HG02623 (cell line): Measurements from ENCODE around the gene MSI2.
"Not testable (repeated sequence)": the region's sequence is repeated elsewhere in the genome, so short reads cannot be mapped to it uniquely, and the experiment has no call there.

Experiments used
- ATAC-seq: cut with Tn5 transposase; IDR thresholded peaks from one replicate; pipeline ENCODE4 v1.9.1; 2021; ENCODE audit warnings: moderate library complexity; ENCODE audit not compliant: unreplicated experiment

MSI2 gene

GRCh38 chr17:57490890-57491289, 234.6 kb downstream of the MSI2 start:
- no peak for ATAC-seq

GRCh38 chr17:57493171-57493570, 236.8 kb downstream of the MSI2 start:
- no peak for ATAC-seq

GRCh38 chr17:57493625-57494024, 237.3 kb downstream of the MSI2 start:
- no peak for ATAC-seq

GRCh38 chr17:57494443-57494842, 238.1 kb downstream of the MSI2 start:
- ATAC-seq = no peak

- no peak for ATAC-seq
Measured at GRCh38 chr17:57495771-57496170, 239.4 kb downstream of the MSI2 start.

- ATAC-seq = no peak
Measured at GRCh38 chr17:57496382-57496781, 240.1 kb downstream of the MSI2 start.

- no peak for ATAC-seq
Measured at GRCh38 chr17:57498443-57498842, 242.1 kb downstream of the MSI2 start.

- not testable (repeated sequence) for ATAC-seq
Measured at GRCh38 chr17:57499221-57499620, 242.9 kb downstream of the MSI2 start.

- ATAC-seq = no peak
Measured at GRCh38 chr17:57499648-57500049, 243.3 kb downstream of the MSI2 start.

- no peak for ATAC-seq
Measured at GRCh38 chr17:57501016-57501415, 244.7 kb downstream of the MSI2 start.

- no peak for ATAC-seq
Measured at GRCh38 chr17:57502022-57502421, 245.7 kb downstream of the MSI2 start.

- no peak for ATAC-seq
Measured at GRCh38 chr17:57502811-57503241, 246.5 kb downstream of the MSI2 start.

- ATAC-seq = no peak
Measured at GRCh38 chr17:57504208-57504607, 247.9 kb downstream of the MSI2 start.

- ATAC-seq = no peak
Measured at GRCh38 chr17:57505841-57506773, 249.8 kb downstream of the MSI2 start.

GRCh38 chr17:57506774-57507127, 250.4 kb downstream of the MSI2 start:
- no peak for ATAC-seq

- no peak for ATAC-seq
Measured at GRCh38 chr17:57507828-57508227, 251.5 kb downstream of the MSI2 start.

GRCh38 chr17:57508671-57509070, 252.3 kb downstream of the MSI2 start:
- ATAC-seq = no peak

- no peak for ATAC-seq
Measured at GRCh38 chr17:57511475-57512123, 255.3 kb downstream of the MSI2 start.

GRCh38 chr17:57512258-57512657, 255.9 kb downstream of the MSI2 start:
- ATAC-seq = no peak

- ATAC-seq = no peak
Measured at GRCh38 chr17:57512691-57513090, 256.4 kb downstream of the MSI2 start.

- ATAC-seq = no peak
Measured at GRCh38 chr17:57513569-57513968, 257.2 kb downstream of the MSI2 start.

GRCh38 chr17:57514614-57515013, 258.3 kb downstream of the MSI2 start:
- no peak for ATAC-seq
